ENCODE data around the gene LRIT3.

DNA sequence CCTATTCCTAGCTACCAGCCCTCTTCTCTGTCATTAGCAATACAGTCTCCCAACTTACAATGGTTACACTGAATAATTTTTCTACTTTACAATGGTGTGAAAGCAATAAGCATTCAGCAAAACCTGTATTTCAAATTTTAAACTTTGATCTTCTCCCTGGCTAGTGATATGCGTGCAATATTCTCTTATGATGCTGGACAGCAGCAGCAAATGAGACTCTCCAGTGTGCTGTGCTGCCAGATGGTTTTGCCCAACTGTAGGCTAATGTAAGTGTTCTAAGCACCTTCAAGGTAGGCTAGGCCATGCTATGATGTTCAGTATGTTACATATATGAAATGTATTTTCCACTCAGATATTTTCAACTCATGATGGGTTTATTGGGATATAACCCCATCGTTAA lies 38.3 kb upstream of the LRIT3 start:
- TF ChIP-seq REST (IDR thresholded peaks at IDR 0.05; ENCODE audit: low read depth) (0 out of 2 replicates have a peak, but pooled peaks have one; percentile 24), NFIC (IDR thresholded peaks at IDR 0.05) (no peak), CEBPB (IDR thresholded peaks at IDR 0.05) (no peak)
